GM21447 (cell line): ENCODE measurements around the gene GOLGA8Q.
"Not testable (repeated sequence)": the region's sequence is repeated elsewhere in the genome, so short reads cannot be mapped to it uniquely, and the experiment has no call there.

Experiments
- ATAC-seq: cut with Tn5 transposase; IDR thresholded peaks from one replicate; pipeline ENCODE4 v1.9.1; 2021; ENCODE audit not compliant: unreplicated experiment

GOLGA8Q gene

DNA sequence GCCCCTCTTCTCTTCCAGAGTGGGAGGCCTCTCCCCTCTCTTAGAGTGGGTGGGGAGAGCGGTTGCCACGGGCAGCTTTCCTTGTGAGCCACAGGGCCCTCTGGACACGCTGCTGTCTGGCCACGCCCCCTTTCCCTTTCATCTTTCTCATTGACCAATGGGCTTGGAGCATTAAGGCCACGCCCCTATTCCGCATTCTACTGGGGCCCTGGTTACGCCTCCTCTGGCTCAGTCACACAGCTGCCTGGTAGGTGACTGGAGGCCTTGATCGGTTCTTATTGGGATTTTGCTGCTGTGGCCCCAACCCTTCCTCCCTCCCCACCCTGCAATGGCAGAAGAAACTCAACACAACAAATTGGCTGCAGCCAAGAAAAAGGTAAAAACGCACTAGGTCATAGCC, at the start of gene GOLGA8Q:
Gene GOLGA8Q, plus strand, starts transcription at position 301 of the 400 bp plus-strand sequence. Its CDS starts 28 bp downstream, at position 329.
- ATAC-seq: not testable (repeated sequence)

GRCh38 chr15:30502904-30503781, 48.7 kb upstream of the GOLGA8Q start:
- not testable (repeated sequence) for ATAC-seq

GRCh38 chr15:30504162-30504843, 47.5 kb upstream of the GOLGA8Q start:
- not testable (repeated sequence) for ATAC-seq

- ATAC-seq: not testable (repeated sequence)
Measured at GRCh38 chr15:30514545-30514944, 37.3 kb upstream of the GOLGA8Q start.

GRCh38 chr15:30523453-30524243, 28.2 kb upstream of the GOLGA8Q start:
- ATAC-seq: not testable (repeated sequence)

GRCh38 chr15:30525912-30526311, 25.9 kb upstream of the GOLGA8Q start:
- ATAC-seq: not testable (repeated sequence)

- not testable (repeated sequence) for ATAC-seq
Measured at GRCh38 chr15:30529049-30529448, 22.8 kb upstream of the GOLGA8Q start.

DNA sequence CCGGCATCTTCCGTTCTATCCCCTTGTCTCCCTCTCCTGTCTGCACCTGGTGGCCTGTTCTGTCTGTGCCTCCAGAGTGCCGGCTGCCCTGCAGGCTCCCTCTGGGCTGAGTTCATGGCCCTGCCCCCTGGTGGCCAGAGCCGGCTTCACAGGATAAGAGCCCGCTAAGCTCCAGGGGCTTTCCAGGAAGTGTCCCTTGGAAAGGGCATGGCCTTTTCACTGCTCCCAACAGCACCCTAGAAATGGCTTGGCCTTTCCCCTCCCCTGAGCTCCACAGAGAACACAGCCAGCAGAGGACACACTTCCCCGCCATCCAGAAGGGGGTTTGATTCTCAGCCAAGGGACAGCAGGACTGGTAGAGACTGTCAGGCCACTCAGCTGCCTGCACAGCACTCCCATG, 15.1 kb downstream of the GOLGA8Q start:
- not testable (repeated sequence) for ATAC-seq

- not testable (repeated sequence) for ATAC-seq
Measured at GRCh38 chr15:30573012-30573491, 21.2 kb downstream of the GOLGA8Q start.

DNA sequence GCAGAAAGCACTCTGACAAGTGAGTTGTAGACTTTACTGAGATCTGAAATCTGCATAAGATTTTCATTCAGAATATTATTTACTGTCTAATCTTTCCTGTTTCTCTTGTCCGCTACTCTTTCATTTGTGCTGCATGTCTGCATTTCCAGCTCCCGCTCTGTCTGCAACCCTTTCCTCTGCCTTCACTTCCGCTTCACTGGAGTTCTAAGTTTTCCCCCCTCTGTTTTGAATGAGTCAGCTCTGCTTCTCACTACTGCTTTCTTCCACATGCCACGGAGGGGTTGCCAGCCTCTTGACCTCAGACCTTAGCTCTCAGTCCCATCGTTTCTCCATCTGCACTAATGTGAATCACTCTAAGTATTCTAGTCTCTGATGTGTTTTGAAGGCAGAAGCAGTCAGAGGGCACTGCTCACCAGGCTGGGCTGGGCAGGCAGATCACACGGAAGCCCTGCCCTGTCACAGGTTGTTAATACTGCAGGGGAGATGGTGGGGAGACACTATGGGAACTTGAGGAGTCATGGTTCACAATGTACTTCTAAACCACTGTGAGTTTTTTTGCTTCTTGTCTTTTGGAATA, 27.6 kb downstream of the GOLGA8Q start:
- not testable (repeated sequence) for ATAC-seq

DNA sequence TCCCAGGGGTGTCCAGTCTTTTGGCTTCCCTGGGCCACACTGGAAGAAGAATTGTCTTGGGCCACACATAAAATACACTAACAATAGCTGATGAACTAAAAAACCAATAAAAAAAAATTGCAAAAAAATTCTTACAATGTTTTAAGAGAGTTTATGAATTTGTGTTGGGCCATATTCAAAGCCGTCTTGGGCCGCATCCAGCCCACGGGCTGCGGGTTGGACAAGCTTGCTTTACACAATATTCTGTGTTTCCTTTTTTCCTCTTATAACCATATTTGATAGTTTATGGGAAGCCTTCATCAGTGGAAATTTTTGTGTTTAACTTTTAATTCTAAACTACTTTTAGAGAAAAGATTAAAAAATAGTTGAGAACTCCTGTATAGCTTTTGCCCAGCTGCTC, 28.9 kb downstream of the GOLGA8Q start:
- not testable (repeated sequence) for ATAC-seq

DNA sequence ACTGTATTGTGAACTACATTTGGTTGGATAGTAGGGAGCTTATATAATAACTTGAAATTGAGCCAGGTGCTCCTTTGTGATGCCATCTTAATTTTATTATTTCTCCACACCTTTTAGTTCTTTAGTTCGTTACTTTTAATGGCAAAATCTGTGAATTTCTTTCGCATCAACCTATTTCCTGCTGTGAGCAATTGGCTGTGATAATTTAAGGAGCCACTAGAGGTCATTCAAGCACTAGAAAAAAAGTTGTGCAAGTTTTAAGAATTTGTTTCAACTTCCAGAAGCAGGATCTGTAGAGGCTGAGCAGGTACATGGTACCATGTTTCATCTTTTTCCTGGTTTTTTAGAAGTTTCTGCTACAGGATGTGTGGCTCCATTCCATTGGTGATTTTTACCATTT, 47.1 kb downstream of the GOLGA8Q start:
- ATAC-seq: not testable (repeated sequence)

GRCh38 chr15:30603796-30604195, 51.9 kb downstream of the GOLGA8Q start, which contains the start of gene GOLGA8H:
Gene GOLGA8H, plus strand, starts transcription at chr15:30604028. Its CDS starts 98 bp downstream, at chr15:30604126.
- not testable (repeated sequence) for ATAC-seq
